HUES64 (cell line): Measurements from ENCODE around the gene MRGPRF.

Experiments
- H3K27ac ChIP-seq: 2 replicates; pipeline ENCODE4 v1.7.0; 2013; ENCODE audit warnings: low read depth, low read length, inconsistent platforms
- H3K27me3 ChIP-seq: 2 replicates; pipeline ENCODE4 v1.6.1; 2013; ENCODE audit warnings: mild to moderate bottlenecking, low read length; ENCODE audit not compliant: insufficient read depth
- H3K36me3 ChIP-seq: 2 replicates; pipeline ENCODE4 v1.6.1; 2013; ENCODE audit warnings: mild to moderate bottlenecking, low read length; ENCODE audit not compliant: insufficient read depth
- H3K4me1 ChIP-seq: 2 replicates; pipeline ENCODE4 v1.6.1; 2013; ENCODE audit warnings: mild to moderate bottlenecking, low read length, moderate library complexity; ENCODE audit not compliant: insufficient read depth
- H3K4me3 ChIP-seq: 2 replicates; pipeline ENCODE4 v1.5.1; 2013; ENCODE audit warnings: mild to moderate bottlenecking, low read length, moderate library complexity
- H3K9ac ChIP-seq: 2 replicates; pipeline ENCODE4 v1.6.1; 2013; ENCODE audit warnings: mild to moderate bottlenecking, low read depth, low read length
- H3K9me3 ChIP-seq: 2 replicates; pipeline ENCODE4 v1.6.1; 2013; ENCODE audit warnings: low read depth, low read length; ENCODE audit not compliant: insufficient read depth
- WGBS: fragments of 150-250, 120-280 bp; methylation state at CpG from one replicate; pipeline ENCODE4 v1.1.7; 2013; ENCODE audit warnings: missing lambda C conversion rate; 5-methylcytosine and 5-hydroxymethylcytosine counted together

The MRGPRF gene

DNA sequence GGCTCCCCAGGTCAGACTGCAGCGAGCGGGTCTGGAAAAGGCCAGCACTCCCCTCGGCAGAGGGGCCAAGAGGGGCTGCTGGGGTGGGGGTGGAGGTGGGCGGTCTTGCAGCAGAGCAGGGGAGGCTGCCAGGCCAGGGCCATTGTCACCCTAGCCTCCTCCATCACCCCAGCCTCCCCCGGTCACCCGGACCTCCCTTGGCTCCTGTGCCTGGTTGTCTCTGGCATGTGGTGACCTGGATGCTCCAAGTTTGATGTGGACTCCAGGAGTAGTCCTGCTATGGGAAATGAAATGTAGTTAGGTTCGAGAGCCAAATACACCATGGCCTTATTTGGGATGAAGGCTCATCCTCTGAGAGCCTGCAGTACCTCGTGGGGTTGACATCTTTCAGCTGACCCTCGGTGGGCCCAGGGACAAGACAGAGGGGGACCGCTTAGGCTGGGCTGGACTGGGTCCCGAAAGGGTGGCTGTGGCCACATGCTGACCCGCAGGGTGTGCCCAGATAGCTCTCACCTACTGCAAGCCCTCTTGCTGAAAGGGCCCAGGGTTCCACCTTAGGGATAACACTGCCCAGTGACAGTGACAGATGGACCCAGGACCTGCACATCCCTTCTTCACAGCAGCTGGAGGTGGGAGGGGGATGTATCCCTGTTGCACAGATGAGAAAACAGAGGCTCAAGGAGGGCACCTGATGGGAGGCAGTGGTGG lies 56.3 kb downstream of the MRGPRF start:
- Histone ChIP-seq H3K9ac (no peak overlapping the region), H3K27ac (no peak overlapping the region), H3K4me1 (no peaks in the 10 kb centered on the region), H3K4me3 (no peak overlapping the region), H3K9me3 (no peaks in the 10 kb centered on the region), H3K36me3 (no peaks in the 10 kb centered on the region), H3K27me3 (no peaks in the 10 kb centered on the region)
- WGBS, result 86% methylated on average over 11 of the region's 12 CpGs

DNA sequence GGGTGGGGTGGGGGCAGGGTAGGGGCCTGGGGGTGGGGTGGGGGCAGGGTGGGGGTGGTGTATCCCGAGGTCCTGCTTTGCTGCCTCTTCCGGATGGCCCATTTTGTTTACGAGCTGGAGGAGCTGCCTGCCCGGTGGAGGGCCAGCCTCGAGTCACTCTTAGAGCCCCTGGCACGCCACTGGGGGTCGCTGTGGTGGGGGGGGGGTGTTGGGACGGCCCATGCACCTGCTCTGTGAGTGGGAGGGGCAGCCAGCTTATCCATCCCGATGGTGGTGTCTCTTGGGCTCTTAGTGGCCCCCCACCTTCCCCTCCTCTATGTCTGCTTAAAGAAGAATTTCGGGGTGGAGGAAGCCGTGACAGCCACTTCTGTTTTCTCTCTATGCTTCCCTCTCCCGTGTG lies 56.9 kb downstream of the MRGPRF start:
- no peaks in the 10 kb centered on the region for H3K27me3 ChIP-seq
- H3K4me1 ChIP-seq, result peaks cover under 1% of the 10 kb centered on the region; the same call in 1 of the 2 replicates
- H3K9ac ChIP-seq, result no peak overlapping the region
- no peaks in the 10 kb centered on the region for H3K36me3 ChIP-seq
- H3K27ac ChIP-seq, result no peak overlapping the region
- H3K9me3 ChIP-seq, result no peaks in the 10 kb centered on the region
- 41% methylated on average over 11 of the region's 12 CpGs for WGBS
- H3K4me3 ChIP-seq, result no peak overlapping the region

DNA sequence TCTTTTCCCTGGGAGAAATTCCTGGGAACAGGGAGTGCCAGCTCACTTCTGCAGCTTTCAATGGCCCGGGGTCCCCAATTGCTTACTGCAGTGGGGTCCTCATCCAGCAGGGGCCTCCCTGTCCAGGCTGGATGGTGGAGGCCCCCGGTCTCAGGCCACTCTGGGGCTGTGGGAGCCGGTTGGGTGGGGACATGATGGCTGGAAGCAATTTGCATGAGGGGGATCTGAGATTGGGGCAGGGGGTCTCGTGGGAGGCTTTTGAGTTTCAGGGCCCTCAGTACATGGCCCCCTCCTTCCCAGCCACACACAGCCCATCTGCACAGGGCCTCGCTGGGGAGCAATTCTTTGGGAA lies 57.5 kb downstream of the MRGPRF start:
- Histone ChIP-seq H3K36me3 (no peaks in the 10 kb centered on the region), H3K4me3 (no peak overlapping the region), H3K27me3 (no peaks in the 10 kb centered on the region), H3K9me3 (no peaks in the 10 kb centered on the region), H3K4me1 (peaks cover 4% of the 10 kb centered on the region; the same call in 1 of the 2 replicates), H3K27ac (peak overlapping the region; percentile 30; the same call in 1 of the 2 replicates), H3K9ac (no peak overlapping the region)
- 80% methylated on average over 3 of the region's 5 CpGs for WGBS

DNA sequence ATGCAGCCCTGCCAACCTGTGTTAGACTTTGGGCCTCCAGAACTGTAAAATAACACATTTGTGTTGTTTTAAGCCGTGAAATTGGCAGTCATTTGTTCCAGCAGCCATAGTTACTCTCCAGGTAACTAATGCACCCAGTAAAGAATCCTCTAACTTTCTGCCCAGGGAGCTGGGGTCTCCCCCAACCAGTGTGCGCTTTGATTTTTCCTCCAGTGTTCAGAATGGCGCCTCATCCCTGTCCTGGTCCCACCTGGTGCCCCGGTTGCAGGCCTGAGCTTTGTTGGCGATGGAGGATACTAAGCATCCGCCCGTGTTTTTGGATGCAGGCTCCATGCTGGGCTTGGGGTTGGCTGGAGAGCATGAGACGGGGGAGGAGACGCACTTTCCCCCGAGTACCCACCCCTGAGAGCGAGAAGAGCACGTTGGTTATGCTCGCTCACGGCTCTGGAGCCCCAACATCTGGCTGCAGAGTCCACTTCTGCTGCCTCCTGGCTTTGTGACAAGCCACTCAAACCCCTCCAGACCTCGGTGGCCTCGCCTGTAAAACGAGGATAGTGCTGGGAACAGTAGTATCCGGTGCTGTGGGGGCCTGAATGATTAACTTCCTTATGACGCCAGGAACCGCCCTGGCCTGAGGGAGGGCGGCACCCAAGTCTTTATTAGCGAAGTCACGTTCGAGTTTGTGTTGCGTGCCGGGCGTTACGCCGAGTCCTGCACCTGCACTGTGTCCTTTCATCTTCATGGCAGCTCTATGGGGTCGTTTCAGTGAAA lies 58.0 kb downstream of the MRGPRF start:
- Histone ChIP-seq H3K27ac (peak overlapping the region; percentile 30; the same call in 1 of the 2 replicates), H3K4me1 (peaks cover 8% of the 10 kb centered on the region; the same call in 1 of the 2 replicates), H3K36me3 (no peaks in the 10 kb centered on the region), H3K4me3 (no peak overlapping the region), H3K9ac (no peak overlapping the region), H3K9me3 (no peaks in the 10 kb centered on the region), H3K27me3 (no peaks in the 10 kb centered on the region)
- 71% methylated on average over 30 of the region's 30 CpGs for WGBS
